Measurements from ENCODE around the gene FNDC3B.
"Not testable (repeated sequence)": the region's sequence is repeated elsewhere in the genome, so short reads cannot be mapped to it uniquely, and the experiment has no call there.

The FNDC3B gene

GRCh38 chr3:171994646-171995428 is 44.5 kb upstream of the FNDC3B start:
- H3K79me2 ChIP-seq (ENCODE audit: low read length): no peaks in the 10 kb centered on the region
- no peak overlapping the region for H3K4me3 ChIP-seq (ENCODE audit: low read length)
- no peaks in the 10 kb centered on the region for H3K36me3 ChIP-seq (replicated peaks; ENCODE audit: insufficient read depth, low read length)
- no peaks in the 10 kb centered on the region for H3F3A ChIP-seq (ENCODE audit: insufficient read depth, low read length)
- H2AFZ ChIP-seq (ENCODE audit: low read length): no peak overlapping the region
- TF ChIP-seq EZH2 (optimal IDR thresholded peaks at IDR 0.05; ENCODE audit: low read depth, low read length): no peak
- no peak for TF ChIP-seq CTCF (IDR thresholded peaks at IDR 0.05; ENCODE audit: low read length)
- TF ChIP-seq EZH2phosphoT487 (IDR thresholded peaks at IDR 0.05; ENCODE audit: low read length): no peak
- no peak overlapping the region for H3K9ac ChIP-seq (ENCODE audit: low read length)
- H3K4me2 ChIP-seq (ENCODE audit: low read depth, low read length): no peak overlapping the region
- no peaks in the 10 kb centered on the region for H3K27me3 ChIP-seq (replicated peaks; ENCODE audit: insufficient read depth, low read length)
- no peaks in the 10 kb centered on the region for H3K4me1 ChIP-seq (ENCODE audit: low read length)
- no peak overlapping the region for H3K27ac ChIP-seq (ENCODE audit: low read length)
- DNase-seq: no peak
- no peaks in the 10 kb centered on the region for H3K9me2 ChIP-seq (replicated peaks; ENCODE audit: insufficient read depth, low read length)
- no peaks in the 10 kb centered on the region for H4K20me1 ChIP-seq (ENCODE audit: insufficient read depth, low read length)
- H3K9me3 ChIP-seq (replicated peaks; ENCODE audit: insufficient read depth, low read length): no peaks in the 10 kb centered on the region

GRCh38 chr3:171995486-171995885 is 43.9 kb upstream of the FNDC3B start:
- Histone ChIP-seq H3F3A (ENCODE audit: insufficient read depth, low read length) (no peaks in the 10 kb centered on the region), H3K9me3 (replicated peaks; ENCODE audit: insufficient read depth, low read length) (no peaks in the 10 kb centered on the region), H3K79me2 (ENCODE audit: low read length) (no peaks in the 10 kb centered on the region), H3K27ac (ENCODE audit: low read length) (no peak overlapping the region), H3K27me3 (replicated peaks; ENCODE audit: insufficient read depth, low read length) (no peaks in the 10 kb centered on the region), H3K9me2 (replicated peaks; ENCODE audit: insufficient read depth, low read length) (no peaks in the 10 kb centered on the region), H3K4me1 (ENCODE audit: low read length) (no peaks in the 10 kb centered on the region), H3K4me3 (ENCODE audit: low read length) (no peak overlapping the region), H3K9ac (ENCODE audit: low read length) (no peak overlapping the region), H3K36me3 (replicated peaks; ENCODE audit: insufficient read depth, low read length) (no peaks in the 10 kb centered on the region), H4K20me1 (ENCODE audit: insufficient read depth, low read length) (no peaks in the 10 kb centered on the region), H3K4me2 (ENCODE audit: low read depth, low read length) (no peak overlapping the region), H2AFZ (ENCODE audit: low read length) (no peak overlapping the region)
- DNase-seq: no peak
- no peak for TF ChIP-seq EZH2phosphoT487 (IDR thresholded peaks at IDR 0.05; ENCODE audit: low read length)

- Histone ChIP-seq H3K4me2 (ENCODE audit: low read depth, low read length) (no peak overlapping the region), H3K9me3 (replicated peaks; ENCODE audit: insufficient read depth, low read length) (no peaks in the 10 kb centered on the region), H3K36me3 (replicated peaks; ENCODE audit: insufficient read depth, low read length) (no peaks in the 10 kb centered on the region), H4K20me1 (ENCODE audit: insufficient read depth, low read length) (no peaks in the 10 kb centered on the region), H3K4me3 (ENCODE audit: low read length) (no peak overlapping the region), H3K9ac (ENCODE audit: low read length) (no peak overlapping the region), H3K9me2 (replicated peaks; ENCODE audit: insufficient read depth, low read length) (no peaks in the 10 kb centered on the region), H3K27me3 (replicated peaks; ENCODE audit: insufficient read depth, low read length) (no peaks in the 10 kb centered on the region), H2AFZ (ENCODE audit: low read length) (no peak overlapping the region), H3F3A (ENCODE audit: insufficient read depth, low read length) (no peaks in the 10 kb centered on the region), H3K4me1 (ENCODE audit: low read length) (no peaks in the 10 kb centered on the region), H3K79me2 (ENCODE audit: low read length) (no peaks in the 10 kb centered on the region), H3K27ac (ENCODE audit: low read length) (no peak overlapping the region)
- TF ChIP-seq CTCF (IDR thresholded peaks at IDR 0.05; ENCODE audit: low read length) (no peak), EZH2 (optimal IDR thresholded peaks at IDR 0.05; ENCODE audit: low read depth, low read length) (no peak), EZH2phosphoT487 (IDR thresholded peaks at IDR 0.05; ENCODE audit: low read length) (no peak)
- DNase-seq: no peak
These were observed 43.1 kb upstream of the FNDC3B start for GRCh38 chr3:171996178-171996817.

GRCh38 chr3:171998731-171999130 is 40.6 kb upstream of the FNDC3B start:
- H3K9me3 ChIP-seq (replicated peaks; ENCODE audit: insufficient read depth, low read length); H4K20me1 ChIP-seq (ENCODE audit: insufficient read depth, low read length); H3F3A ChIP-seq (ENCODE audit: insufficient read depth, low read length); H3K27ac ChIP-seq (ENCODE audit: low read length); H3K27me3 ChIP-seq (replicated peaks; ENCODE audit: insufficient read depth, low read length); H3K36me3 ChIP-seq (replicated peaks; ENCODE audit: insufficient read depth, low read length); H3K4me2 ChIP-seq (ENCODE audit: low read depth, low read length); H3K79me2 ChIP-seq (ENCODE audit: low read length); H3K9me2 ChIP-seq (replicated peaks; ENCODE audit: insufficient read depth, low read length); H3K4me1 ChIP-seq (ENCODE audit: low read length); DNase-seq; H2AFZ ChIP-seq (ENCODE audit: low read length); H3K4me3 ChIP-seq (ENCODE audit: low read length); H3K9ac ChIP-seq (ENCODE audit: low read length): not testable (repeated sequence)

GRCh38 chr3:172001616-172002015 is 37.8 kb upstream of the FNDC3B start:
- not testable (repeated sequence) for H3F3A ChIP-seq (ENCODE audit: insufficient read depth, low read length); H2AFZ ChIP-seq (ENCODE audit: low read length); H3K4me2 ChIP-seq (ENCODE audit: low read depth, low read length); H3K9me2 ChIP-seq (replicated peaks; ENCODE audit: insufficient read depth, low read length); H3K27ac ChIP-seq (ENCODE audit: low read length); H4K20me1 ChIP-seq (ENCODE audit: insufficient read depth, low read length); H3K27me3 ChIP-seq (replicated peaks; ENCODE audit: insufficient read depth, low read length); H3K36me3 ChIP-seq (replicated peaks; ENCODE audit: insufficient read depth, low read length); H3K9me3 ChIP-seq (replicated peaks; ENCODE audit: insufficient read depth, low read length); H3K79me2 ChIP-seq (ENCODE audit: low read length); H3K4me3 ChIP-seq (ENCODE audit: low read length); H3K9ac ChIP-seq (ENCODE audit: low read length); DNase-seq; H3K4me1 ChIP-seq (ENCODE audit: low read length)
